MCF 10A (cell line): ENCODE results near the gene ZNF740. TPM values are rescaled to one million over a fixed set of nuclear protein-coding genes. Genes with fewer than 3 reads are reported as not detected.

ENCODE experiments used
- BruUV-seq: library from RNA; stranded (reverse); fragments of 400-500 nt; replicated peaks from 2 replicates; lab custom pipeline; 2021; lab: Mats Ljungman, UMichigan
- CTCF ChIA-PET: fragments of 300-600 bp; sonication (Branson Sonifier 250); formaldehyde crosslinking; extraction: SDS; loops from one replicate; lab custom pipeline; 2021; ENCODE audit warnings: antibody characterized with exemption, inconsistent platforms; lab: Yijun Ruan, JAX
- POLR2A ChIA-PET: fragments of 300-600, 350-650 bp; sonication (Branson Sonifier 250); formaldehyde crosslinking; extraction: SDS; loops from one replicate; lab custom pipeline; 2020; ENCODE audit warnings: antibody characterized with exemption, inconsistent platforms; lab: Yijun Ruan, JAX
- DNase-seq: peaks from one replicate; pipeline ENCODE4 v3.0.0-alpha.2; 2018; ENCODE audit not compliant: unreplicated experiment
- H3K27ac Mint-ChIP-seq: one replicate; pipeline ENCODE4 v1.8.0; 2022; ENCODE audit warnings: mild to moderate bottlenecking, low read depth, mixed read lengths; ENCODE audit not compliant: unreplicated experiment
- H3K27me3 Mint-ChIP-seq: one replicate; pipeline ENCODE4 v1.8.0; 2022; ENCODE audit warnings: mixed read lengths; ENCODE audit not compliant: insufficient read depth, unreplicated experiment
- H3K36me3 Mint-ChIP-seq: one replicate; pipeline ENCODE4 v1.8.0; 2022; ENCODE audit warnings: mild to moderate bottlenecking, moderate library complexity, mixed read lengths; ENCODE audit not compliant: insufficient read depth, unreplicated experiment
- H3K4me1 Mint-ChIP-seq: one replicate; pipeline ENCODE4 v1.8.0; 2022; ENCODE audit warnings: mixed read lengths; ENCODE audit not compliant: insufficient read depth, unreplicated experiment
- H3K4me3 Mint-ChIP-seq: one replicate; pipeline ENCODE4 v1.8.0; 2022; ENCODE audit warnings: mild to moderate bottlenecking, moderate library complexity, mixed read lengths; ENCODE audit not compliant: unreplicated experiment
- H3K9me3 Mint-ChIP-seq: one replicate; pipeline ENCODE4 v1.8.0; 2022; ENCODE audit warnings: mixed read lengths; ENCODE audit not compliant: unreplicated experiment
- intact Hi-C: fragments of 100-400 bp; cut with micrococcal nuclease; formaldehyde crosslinking; loops from 2 replicates; pipeline ENCODE4 v1.14.1; 2022
- total RNA-seq: library from RNA; stranded (reverse); gene quantifications from 2 replicates; pipeline ENCODE4 v1.2.3, GENCODE V29; 2022
- TF ChIP-seq, protein P1 (sequence below): fragments of 200-600 bp; IDR thresholded peaks from one replicate; pipeline ENCODE4 v1.8.0; 2022; ENCODE audit warnings: antibody characterized with exemption, mild to moderate bottlenecking; ENCODE audit not compliant: unreplicated experiment

Gene ZNF740
- total RNA-seq, 1 experiment from 2014 or later, result 36.2 TPM

DNA sequence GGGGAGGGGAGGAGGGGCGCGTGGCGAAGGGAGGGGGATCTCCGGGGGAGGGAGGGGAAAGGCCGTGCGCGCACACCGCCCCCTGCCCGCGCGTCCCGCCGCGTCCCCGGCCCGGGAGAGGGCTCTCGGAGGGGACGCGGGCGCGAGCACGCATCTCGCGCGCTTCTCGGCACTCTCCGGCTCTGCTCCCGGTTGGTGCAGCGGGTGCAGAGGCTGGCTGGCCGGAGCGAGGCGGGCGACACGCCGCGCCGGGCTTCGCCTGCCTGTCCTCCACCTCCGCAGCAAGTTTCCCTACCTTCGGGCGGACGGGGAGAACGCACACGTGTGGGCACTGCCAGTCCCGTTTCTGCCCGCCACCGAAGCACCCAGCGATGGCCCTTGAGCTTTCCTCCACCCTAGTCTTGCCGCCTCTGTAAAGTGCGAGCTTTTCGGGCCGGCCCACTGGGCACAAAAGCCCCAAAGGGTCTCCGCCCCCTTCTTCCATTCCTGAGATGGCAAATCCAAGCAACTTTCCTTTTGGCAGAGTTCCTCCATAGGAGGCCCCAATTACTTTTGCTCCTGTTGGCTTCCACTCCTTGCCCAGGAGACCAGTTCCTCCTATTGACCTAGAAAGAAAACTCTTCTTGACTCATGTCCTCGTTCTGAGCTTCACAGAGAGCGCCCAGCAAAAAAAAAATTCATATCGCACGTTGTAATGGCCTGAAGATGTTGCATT, 566 bp downstream of the ZNF740 start:
- H3K9me3 Mint-ChIP-seq, result no peaks in the 10 kb centered on the region
- H3K36me3 Mint-ChIP-seq, result peaks cover 55% of the 10 kb centered on the region
- TF ChIP-seq, protein P1, sequence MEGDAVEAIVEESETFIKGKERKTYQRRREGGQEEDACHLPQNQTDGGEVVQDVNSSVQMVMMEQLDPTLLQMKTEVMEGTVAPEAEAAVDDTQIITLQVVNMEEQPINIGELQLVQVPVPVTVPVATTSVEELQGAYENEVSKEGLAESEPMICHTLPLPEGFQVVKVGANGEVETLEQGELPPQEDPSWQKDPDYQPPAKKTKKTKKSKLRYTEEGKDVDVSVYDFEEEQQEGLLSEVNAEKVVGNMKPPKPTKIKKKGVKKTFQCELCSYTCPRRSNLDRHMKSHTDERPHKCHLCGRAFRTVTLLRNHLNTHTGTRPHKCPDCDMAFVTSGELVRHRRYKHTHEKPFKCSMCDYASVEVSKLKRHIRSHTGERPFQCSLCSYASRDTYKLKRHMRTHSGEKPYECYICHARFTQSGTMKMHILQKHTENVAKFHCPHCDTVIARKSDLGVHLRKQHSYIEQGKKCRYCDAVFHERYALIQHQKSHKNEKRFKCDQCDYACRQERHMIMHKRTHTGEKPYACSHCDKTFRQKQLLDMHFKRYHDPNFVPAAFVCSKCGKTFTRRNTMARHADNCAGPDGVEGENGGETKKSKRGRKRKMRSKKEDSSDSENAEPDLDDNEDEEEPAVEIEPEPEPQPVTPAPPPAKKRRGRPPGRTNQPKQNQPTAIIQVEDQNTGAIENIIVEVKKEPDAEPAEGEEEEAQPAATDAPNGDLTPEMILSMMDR, result no peak
- intact Hi-C loops, result no loop called here
- no peaks in the 10 kb centered on the region for H3K27me3 Mint-ChIP-seq
- BruUV-seq, result no TSS peak
- POLR2A ChIA-PET, result interaction anchor here (0.6 to 3.2 kb wide), 31 partner anchors 9 to 320 kb away, joined by 3 to 21 read pairs (median 5); partner anchors contain the start of genes AAAS, EIF4B, ESPL1 and MYG1
- H3K27ac Mint-ChIP-seq, result peak overlapping the region; percentile 94
- peak overlapping the region; percentile 95 for H3K4me3 Mint-ChIP-seq
- peak; percentile 68 for DNase-seq
- CTCF ChIA-PET, result interaction anchor here (0.6 to 3.0 kb wide), 9 partner anchors 20 to 198 kb away, joined by 3 to 13 read pairs (median 4); no protein-coding TSS in a partner anchor
- peaks cover 26% of the 10 kb centered on the region for H3K4me1 Mint-ChIP-seq

DNA sequence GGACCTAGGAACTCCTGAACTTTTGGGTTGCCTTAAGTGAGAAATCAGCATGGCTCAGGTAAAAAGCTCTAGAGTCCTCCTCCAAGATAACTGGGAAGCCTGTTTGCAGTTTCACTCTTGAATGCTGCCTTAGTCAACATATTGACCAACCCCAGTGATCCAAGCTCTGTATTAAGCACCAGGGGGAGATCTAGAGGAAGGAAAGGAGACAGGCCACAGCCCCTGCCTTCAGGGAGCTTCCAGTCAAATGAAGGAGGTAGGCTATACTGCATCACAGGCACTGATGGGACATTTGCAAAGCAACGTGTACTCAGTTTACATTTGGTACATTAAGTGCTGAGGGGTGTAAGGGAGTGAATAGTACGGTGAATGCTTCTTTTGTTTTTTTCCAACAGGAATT, 1.4 kb downstream of the ZNF740 start:
- peak overlapping the region; percentile 94 for H3K27ac Mint-ChIP-seq
- ChIA-PET CTCF (interaction anchor here (0.5 to 3.0 kb wide), 11 partner anchors 9 to 197 kb away, joined by 3 to 13 read pairs (median 4); no protein-coding TSS in a partner anchor), POLR2A (interaction anchor here (0.7 to 3.2 kb wide), 14 partner anchors 8 to 139 kb away, joined by 3 to 21 read pairs (median 10); partner anchors contain the start of genes AAAS, ESPL1, MYG1 and PFDN5)
- H3K36me3 Mint-ChIP-seq, result peaks cover 64% of the 10 kb centered on the region
- H3K4me1 Mint-ChIP-seq, result peaks cover 26% of the 10 kb centered on the region
- no peaks in the 10 kb centered on the region for H3K27me3 Mint-ChIP-seq
- H3K9me3 Mint-ChIP-seq, result no peaks in the 10 kb centered on the region
- TF ChIP-seq, protein P1, result no peak
- BruUV-seq, result TSS peak; percentile 42
- H3K4me3 Mint-ChIP-seq, result peak overlapping the region; percentile 95
- intact Hi-C loops, result no loop called here
- no peak for DNase-seq

DNA sequence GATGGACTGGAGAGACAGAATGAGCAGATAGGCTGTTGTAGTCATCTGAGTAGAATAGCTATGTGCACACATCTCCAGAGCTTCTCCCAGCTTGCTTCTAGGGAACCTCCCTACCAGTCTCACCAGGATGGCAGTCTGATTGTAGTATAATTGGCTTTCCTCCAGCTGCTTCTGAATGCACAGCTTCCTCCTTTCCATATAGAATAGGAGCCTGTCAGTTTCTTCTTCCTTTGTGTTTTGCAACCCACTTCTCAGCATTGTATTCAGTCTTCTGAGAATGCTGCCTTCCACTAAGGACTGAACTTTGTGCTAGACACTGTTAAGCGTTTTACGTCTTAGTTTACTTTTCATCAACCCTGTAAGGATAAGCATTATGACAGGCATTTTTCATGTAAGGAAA, 2.4 kb downstream of the ZNF740 start:
- TF ChIP-seq, protein P1, result no peak
- Mint-ChIP-seq H3K36me3 (peaks cover 69% of the 10 kb centered on the region), H3K4me3 (peak overlapping the region; percentile 95), H3K4me1 (peaks cover 26% of the 10 kb centered on the region), H3K27ac (no peak overlapping the region), H3K9me3 (no peaks in the 10 kb centered on the region), H3K27me3 (no peaks in the 10 kb centered on the region)
- POLR2A ChIA-PET, result interaction anchor here (1.1 to 3.2 kb wide), 2 partner anchors 12 to 138 kb away, joined by 6 to 14 read pairs; partner anchors contain the start of gene AAAS
- no peak for DNase-seq
- no TSS peak for BruUV-seq
- intact Hi-C loops, result no loop called here
- CTCF ChIA-PET, result interaction anchor here (0.7 to 2.0 kb wide), 7 partner anchors 8 to 135 kb away, joined by 3 to 5 read pairs (median 3); no protein-coding TSS in a partner anchor

DNA sequence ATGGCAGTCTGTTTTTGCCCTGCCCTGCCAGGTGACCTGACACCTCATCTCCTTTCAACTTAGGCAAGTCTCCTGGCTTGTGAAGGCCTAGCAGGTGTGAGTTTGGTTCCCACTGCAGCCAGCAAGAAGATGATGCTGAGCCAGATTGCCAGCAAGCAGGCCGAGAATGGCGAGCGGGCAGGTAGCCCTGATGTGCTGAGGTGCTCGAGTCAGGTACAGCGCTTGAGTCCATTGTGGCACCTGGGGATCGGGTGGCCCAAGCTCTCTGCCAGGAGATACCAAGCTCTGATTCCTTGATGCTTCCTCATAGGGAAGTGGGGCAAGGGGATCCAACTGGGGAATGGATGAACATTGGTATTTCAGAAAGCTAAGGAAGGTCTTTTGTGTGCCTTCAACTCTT, 4.3 kb downstream of the ZNF740 start:
- peaks cover 20% of the 10 kb centered on the region for H3K4me1 Mint-ChIP-seq
- no peak overlapping the region for H3K27ac Mint-ChIP-seq
- TF ChIP-seq, protein P1, result no peak
- H3K27me3 Mint-ChIP-seq, result no peaks in the 10 kb centered on the region
- H3K9me3 Mint-ChIP-seq, result no peaks in the 10 kb centered on the region
- no peak for DNase-seq
- no peak overlapping the region for H3K4me3 Mint-ChIP-seq
- H3K36me3 Mint-ChIP-seq, result peaks cover 79% of the 10 kb centered on the region
- ChIA-PET CTCF (interaction anchor here (0.6 to 1.9 kb wide), 5 partner anchors 10 to 193 kb away, joined by 3 to 7 read pairs (median 3); no protein-coding TSS in a partner anchor), POLR2A (interaction anchor here (0.6 to 1.4 kb wide), 4 partner anchors 8 to 119 kb away, joined by 3 to 4 read pairs (median 4); no protein-coding TSS in a partner anchor)
- BruUV-seq, result no TSS peak
- intact Hi-C loops, result no loop called here
